ENCODE results near the gene HS3ST3A1.
"Not testable (repeated sequence)": the region's sequence is repeated elsewhere in the genome, so short reads cannot be mapped to it uniquely, and the experiment has no call there.

HS3ST3A1 gene

DNA sequence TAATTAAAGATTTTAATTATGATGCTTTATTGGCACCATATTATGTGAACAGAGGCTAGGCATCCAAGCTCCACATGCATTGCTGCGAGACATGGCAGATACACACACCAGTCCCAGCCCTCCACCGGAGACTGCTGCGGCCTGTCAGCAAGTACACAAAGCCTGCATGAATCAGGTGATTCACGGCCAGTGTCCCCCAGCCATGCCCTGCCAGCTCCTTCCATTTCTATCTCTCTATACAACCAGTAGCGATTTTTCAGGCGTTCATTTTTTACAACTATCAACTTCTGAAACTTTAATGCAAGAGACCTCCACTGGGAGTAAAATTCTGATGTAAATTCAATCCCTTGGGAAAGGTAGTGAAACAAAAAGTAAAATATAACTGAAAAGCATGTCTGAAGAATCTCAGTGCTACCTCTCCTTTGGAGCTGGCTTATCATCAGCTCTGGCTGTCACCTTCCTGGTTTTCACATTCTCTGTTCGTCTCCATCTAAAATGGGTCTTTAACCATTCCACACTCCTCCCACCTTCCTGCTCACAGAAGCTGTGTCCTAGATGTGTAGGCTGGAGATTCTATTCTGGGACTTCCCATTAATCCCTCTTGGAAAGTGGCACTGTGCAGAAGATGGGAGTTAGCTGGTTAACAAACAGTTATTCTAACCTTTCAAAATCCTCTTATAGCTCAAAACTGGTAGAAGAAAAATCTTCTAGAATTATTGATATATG, 32.2 kb downstream of the HS3ST3A1 start:
- DNase-seq: no peak

DNA sequence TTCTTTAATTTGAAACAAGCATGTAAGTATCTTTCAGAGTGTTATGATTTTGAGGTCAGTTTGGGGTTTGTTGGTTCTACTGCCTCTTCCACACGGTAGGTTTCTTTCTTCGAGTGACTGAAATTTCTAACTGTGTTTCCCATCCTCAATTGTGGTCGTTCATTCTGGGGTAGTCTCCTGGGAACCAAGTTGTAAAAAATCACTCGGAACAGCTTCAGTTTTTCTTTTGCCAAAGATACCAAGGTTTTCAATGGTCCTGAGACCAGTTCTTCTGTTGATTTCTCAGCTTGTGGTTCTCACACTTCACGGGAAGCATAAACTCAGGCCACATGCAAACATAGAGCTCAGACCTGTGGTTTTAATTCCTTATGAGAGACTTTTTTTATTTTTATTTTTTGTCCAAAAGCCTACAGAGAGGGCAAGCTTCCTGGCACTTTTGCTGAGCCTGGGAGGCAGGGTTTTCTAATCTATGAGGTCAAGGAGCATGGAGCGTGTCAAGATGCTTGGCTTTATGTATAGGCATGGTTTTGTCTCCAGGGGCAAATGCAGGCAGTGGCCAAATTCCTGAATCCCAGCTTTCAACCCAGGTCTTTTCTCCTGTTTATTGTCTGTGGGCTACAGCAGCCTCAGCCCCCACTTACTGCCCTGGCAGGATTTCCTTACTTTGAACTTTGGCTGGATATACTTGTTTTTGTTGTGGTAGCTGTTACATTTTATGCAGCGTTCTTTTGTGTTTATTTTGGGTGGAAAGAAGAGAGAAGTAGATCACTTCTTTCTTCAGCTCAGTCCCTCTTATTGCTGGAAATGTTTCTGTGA, 32.9 kb downstream of the HS3ST3A1 start:
- no peak for DNase-seq

DNA sequence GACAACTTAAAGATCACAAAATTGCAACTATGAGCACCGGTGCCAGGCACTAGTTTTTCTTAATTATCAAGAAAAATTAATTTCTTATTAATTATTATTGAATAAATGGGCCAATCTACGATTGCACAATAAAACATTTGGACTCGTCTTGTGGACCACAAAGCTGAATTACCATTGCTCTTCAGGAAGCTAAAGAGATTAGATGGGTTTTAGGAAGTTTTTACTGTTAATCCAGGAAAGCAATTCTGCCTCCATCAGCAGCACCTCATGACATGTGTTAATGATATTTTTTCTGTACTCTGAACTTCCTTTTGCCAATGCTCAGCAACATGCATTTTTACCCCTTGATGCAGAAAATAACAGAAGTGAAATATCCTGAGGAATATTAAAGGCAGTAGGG, 37.9 kb downstream of the HS3ST3A1 start:
- no peak for DNase-seq

DNA sequence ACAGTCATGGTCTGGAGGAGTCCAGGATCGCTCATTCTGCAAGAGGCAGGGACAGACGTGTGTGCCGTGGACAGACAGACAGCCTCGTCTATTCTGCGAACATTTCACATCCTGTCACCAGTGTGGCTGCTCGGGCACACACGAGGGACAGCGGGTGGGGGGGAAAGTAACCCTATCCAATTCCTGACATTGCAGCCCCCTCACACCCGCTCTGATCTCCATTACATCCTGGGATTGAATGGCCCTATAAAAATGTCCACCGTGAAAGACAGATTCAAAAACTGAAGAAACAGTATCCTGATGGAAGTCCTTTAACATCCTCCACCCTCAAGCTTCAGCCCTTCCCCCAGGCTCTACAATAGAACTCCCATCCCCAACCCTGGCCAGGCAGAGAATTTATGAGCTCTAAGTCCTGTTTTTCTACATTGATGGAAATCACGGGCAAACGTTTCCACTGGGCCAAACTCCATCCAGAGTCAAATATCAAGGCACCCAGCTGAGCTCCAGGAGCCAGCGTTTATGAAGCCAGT, 39.4 kb downstream of the HS3ST3A1 start:
- no peak for DNase-seq

DNA sequence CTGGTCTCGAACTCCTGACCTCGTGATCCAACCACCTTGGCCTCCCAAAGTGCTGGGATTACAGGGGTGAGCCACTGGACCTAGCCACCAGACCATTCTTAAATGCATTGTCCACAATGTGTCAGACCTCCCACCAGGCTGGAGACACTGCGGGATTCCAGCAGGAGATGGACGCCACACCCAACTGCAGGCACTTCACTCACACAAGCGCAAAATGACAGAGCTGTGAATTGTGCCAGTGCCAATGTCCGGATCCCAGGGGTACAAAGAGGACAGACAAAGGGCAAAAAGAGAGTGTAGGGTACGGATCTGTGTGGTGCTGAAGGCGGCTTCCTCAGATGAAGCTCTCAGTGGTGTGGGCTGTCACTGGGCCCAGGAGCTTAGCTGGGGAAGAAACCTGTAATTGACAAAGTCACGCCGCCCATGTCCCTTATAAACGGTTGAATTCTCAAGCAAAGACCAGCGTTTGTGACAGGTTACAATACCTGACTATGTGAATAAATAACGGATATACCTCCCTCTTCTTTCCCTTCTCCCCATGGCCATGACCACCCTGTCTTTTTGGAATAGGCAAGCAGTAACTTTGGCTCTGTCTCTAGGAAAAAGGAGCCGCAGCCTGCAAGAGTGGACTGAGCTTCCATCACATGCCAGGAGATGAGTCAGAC, 40.0 kb downstream of the HS3ST3A1 start:
- DNase-seq: no peak

DNA sequence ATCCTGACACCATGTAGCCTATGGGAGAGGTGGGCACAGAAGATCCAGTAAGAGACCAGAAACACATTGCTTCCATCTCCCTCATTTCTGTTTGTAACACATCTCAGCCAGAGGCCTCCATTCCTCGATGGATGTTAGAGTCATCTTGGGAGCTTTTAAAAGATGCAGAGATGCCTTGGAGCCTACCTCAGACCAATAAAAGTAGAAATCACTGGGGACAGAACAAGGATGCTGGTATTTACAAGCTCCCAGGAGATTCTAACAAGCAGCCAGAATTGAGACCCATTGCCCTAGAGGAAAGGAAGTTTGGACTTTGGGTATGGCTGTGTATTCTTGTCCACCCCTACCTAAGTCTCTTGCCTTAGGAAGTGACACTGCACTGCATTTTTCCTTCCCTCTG, 40.8 kb downstream of the HS3ST3A1 start:
- DNase-seq: no peak

DNA sequence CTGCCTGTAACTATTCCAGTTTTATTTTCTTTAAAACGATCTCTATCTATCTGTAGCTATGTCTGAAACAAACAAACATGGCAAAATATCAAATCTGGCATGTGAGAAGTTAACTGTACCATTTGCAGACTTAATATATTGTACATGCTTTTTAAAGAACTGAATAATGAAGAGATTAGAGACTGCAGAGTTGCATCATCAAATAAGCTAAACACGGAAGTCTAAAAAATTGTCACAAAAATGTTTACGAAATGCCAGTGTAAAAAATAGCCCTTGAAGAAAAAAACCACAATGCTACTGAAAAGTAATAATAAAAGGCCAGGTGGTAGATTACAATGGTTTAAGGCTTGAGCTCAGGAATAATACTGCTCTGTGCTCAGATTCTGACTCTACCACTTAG, 43.1 kb downstream of the HS3ST3A1 start:
- DNase-seq: no peak

DNA sequence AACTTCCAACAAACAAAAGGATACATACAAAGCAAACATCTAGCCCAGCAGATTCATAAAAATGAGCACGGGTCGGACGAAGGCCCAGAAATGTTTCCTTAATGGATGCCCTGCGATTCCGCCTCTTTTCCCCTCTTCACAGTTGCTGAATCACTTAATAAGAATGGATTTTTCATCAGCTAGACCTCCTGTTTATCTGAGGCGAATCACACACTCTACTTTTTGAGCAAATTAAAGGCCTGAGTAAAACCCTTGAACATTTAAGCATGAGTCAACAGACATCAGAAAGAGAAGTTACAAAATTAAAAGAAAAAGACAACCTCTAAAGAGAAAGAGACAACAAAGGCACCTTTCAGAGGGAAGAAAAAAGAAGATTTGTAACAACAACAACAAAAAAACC, 44.7 kb downstream of the HS3ST3A1 start:
- DNase-seq: no peak

DNA sequence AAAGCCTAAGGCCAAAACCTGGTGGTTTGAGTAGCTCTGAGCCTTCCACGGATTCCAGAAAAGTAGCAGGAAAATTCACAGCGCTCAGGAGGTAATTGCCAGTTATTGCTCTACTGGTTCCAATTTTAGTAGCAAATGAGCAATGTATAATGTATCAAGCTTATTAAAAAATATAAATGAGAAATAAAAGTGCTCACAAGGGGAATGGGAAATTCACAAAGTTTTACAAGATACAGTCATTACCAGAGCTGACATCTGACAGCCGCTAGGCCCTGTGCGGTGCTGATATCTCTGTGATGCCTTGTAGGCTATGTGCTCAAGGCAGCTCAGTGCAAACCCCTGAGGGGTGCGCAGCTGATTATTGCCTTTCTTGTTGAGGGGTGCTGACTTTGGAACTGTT, 47.5 kb downstream of the HS3ST3A1 start:
- DNase-seq: no peak

DNA sequence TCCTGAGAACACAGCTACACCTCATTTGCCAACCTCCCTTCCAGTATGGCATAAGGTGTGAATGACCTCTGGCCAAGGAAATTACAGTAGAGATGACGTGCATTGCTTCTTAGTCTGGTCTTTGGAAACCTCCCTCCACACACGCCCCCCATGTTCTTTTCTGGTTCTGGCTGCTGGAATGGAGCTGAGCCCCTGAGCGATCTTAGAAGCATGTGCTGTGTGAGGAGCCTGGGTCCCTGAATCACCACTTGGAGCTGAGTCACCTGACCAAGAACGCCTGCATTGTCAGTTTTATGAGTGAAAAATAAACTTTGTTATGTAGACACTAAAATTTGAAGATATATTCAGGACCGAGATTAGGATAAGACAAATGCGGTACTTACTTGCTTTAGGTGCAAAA, 51.4 kb downstream of the HS3ST3A1 start:
- no peak for DNase-seq

DNA sequence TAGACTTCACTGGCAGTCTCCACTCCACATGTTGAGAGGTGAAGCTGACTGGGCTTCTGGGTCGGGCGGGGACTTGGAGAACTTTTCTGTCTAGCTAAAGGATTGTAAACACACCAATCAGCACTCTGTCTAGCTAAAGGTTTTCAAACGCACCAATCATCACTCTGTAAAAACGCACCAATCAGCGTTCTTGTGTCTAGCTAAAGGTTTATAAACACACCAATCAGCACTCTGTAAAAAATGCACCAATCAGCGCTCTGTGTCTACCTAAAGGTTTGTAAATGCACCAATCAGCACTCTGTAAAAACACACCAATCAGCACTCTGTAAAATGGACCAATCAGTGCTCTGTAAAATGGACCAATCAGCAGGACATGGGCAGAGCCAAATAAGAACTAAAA, 53.2 kb downstream of the HS3ST3A1 start:
- not testable (repeated sequence) for DNase-seq

DNA sequence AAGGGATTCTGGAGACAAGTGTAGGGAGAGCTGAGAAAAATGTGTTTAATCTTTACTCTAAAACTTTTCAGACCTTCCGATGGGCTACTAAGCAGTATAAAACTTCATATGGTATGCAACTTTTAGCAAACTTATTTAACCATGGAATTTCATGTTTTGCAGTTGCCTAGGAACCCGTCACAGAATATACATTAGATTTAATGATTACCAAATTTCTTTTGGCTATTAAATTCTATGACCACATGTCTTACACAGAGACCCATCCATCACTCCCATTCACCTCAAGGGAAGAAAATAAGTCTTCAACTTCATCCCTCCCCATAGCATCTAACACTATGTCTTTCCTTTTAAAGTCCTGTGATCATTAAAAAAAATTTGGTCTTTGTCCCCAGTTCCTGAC, 54.9 kb downstream of the HS3ST3A1 start:
- DNase-seq: no peak

DNA sequence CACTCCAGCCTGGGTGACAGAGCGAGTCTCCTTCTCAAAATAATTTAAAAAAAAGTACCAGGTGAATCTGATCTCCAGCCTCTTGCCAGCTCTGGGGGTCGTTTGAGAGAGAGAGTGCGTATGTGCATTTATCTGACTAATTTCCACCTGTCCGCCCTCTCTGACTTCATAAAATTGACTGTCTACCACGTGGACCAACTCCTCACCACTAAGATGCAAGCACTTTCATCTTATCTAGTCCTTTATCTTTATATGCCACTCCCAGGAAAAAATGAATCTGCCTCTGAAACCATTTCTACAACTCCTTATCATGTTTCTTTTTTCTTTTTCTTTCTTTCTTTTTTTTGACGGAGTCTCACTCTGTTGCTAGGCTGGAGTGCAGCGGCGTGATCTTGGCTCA, 55.8 kb downstream of the HS3ST3A1 start:
- no peak for DNase-seq

DNA sequence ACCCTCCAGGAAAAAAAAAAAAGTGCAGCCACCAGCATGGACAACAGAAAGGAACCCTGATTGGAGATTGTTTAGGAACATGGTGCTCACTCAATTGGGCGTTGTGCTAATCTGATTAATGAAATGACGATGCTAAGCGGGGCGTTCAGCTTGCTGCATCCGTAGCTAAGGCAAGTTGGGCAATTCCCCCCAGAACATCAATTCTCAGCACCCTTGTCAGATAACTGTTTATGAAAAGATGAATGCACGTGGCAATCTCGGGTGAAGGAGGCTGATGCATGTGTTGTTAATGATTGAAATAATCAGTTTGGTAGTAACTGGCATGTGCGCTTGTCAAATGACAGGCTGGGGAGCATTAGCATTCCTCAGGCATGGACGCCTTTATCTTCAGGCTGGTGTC, 57.0 kb downstream of the HS3ST3A1 start:
- no peak for DNase-seq

DNA sequence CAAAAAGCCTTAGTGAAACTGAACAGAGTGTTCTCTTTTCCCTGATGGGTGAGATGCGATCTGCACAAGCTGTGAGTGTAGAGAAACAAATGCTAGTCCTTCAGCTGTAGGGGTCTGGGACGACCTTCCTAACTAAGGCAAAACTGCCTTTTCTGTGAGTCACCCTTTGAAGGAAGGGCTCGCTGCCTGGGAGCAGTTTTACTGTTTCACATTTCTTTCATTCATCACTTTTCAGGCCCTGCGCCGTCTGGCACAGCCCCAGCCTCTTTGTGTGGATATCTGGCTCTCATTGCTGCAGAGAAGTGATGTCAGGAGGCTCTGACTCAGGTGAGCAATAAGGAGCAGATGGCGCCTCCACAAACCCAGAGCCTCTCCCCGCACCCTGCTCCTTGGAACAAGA, 57.4 kb downstream of the HS3ST3A1 start:
- DNase-seq: no peak

DNA sequence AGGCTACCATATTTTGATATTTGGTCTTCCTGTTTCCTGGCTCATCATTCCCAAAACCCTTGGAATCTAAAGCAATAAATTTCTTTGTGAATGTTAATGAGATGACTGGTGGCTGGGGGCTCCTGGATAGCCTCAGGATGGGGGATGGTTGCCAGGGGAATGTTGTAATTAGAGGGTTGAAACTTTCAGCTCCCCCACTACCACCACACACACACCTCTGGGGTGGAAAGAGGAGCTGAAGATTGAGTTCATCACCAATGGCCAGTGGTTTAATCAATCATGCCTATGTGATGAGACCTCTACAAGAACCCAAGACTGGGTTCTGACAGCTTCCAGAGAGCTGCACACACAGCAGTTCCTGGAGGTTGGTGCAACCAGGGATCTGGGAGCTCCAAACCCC, 59.1 kb downstream of the HS3ST3A1 start:
- DNase-seq: no peak

DNA sequence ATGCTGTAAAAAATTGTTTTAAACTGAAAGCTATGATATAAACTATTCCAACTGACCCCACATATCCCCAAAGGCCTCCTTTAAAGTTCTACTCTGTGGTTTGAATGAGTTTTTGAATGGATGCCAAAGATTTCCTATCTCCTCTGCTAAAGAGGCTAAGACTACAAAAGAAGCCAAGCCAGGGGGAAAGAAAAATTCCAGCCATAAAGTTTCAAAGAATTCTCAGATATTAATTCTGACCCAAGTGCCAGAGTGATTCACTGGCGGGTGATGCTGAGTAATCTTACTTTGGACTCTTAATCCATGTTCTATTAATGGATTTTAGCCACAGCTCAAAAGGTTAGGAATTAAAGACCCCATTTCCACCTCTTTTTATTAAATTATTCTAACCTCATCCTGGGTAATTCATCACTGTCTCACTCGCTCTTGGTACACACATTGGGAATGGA, 60.7 kb downstream of the HS3ST3A1 start:
- DNase-seq: no peak

DNA sequence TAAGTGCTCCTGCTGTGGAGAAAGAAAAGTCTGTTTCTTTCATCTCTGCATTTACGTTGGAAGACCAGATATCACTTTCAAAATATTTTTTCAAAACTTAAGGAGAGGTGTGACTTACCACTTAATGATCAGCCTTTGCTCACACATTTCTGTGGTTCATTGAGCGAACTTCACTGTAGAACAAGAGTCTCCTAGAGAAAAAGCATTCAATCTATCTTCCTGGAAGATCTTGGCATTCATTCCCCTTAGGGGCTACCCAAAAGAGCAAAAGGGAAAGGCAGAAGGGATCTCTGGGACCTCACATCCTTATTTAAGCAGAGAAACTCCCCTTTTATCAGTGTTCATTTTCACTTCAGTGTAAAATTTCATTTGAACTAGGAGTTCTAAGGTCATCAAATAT, 61.2 kb downstream of the HS3ST3A1 start:
- DNase-seq: no peak

DNA sequence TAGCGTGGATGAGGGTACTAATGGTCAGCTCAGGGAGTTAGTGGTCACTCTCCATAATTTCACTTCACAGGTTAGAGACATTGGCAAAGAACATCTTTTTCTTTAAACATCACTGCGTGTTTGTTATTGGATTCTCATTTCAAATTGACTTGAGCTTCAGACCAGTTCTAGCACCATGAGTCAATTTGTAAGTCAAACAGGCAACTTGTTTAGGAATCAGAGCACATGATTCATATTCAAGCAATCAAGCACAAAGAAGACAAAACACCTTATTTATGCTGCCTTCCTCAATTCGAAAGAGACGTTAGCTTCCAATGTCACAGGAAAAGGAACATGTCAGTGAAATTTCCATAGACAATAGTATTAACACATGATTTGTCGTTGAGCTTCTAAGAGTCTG, 62.3 kb downstream of the HS3ST3A1 start:
- DNase-seq: no peak

DNA sequence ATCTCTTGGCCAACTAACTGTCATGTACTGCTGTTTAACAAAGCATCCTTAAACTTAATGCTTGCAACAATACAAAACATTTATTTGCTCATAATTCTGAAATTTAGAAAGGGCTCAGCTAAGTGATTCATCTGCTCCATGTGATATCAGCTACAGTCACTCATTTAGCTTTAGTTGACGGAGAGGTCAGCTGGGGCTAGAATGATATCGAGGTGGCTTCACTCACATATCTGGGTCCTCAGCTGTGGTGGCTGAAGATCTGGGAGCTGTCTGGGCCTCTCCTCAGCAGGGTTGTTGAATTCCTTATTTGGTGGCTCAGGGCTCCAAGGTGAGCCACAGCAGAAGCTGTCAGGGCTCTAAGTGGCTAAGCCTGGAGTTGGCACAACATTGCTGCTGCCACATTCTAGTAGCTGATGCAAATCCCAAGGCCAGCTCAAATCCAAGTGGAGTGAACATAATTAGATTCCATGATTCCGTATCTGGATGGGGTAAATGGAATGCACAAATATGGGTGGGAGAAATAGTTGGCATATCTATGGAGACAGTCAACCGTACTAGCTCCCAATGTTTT, 62.8 kb downstream of the HS3ST3A1 start:
- no peak for DNase-seq

DNA sequence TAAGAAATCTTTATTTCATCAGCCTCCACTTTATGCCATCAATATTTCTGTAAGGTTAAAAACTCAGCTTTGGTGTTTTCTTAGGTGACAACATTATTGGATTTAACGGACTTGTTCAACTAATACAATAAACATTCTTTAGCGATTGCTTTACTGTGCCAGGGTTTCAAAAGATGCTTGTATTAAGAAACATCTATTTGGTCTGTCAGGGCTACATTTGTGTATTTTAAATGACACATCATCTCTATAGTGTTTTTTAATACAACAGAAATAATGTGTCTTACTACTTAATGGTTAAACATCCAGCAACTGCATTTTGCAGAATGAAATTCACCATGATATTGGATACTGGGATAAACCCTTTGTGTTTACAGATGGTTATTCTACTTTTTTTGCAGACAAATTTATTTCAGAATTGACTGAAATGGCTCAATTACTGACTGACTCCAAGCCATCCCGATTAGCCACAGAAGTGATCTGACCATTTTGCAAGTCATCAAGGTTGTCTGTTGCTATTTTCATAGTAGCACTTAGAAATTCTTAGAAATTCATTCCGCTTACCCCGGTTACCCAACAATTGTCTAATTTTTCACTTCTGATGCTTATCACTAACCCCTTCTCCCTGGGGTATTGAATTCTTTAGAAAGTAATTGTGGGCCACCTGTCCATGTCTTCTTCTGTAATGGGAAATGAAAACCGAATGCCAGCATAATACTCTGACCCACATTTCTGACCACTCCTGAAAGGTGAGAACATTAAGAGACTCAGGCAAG, 63.7 kb downstream of the HS3ST3A1 start:
- DNase-seq: no peak

DNA sequence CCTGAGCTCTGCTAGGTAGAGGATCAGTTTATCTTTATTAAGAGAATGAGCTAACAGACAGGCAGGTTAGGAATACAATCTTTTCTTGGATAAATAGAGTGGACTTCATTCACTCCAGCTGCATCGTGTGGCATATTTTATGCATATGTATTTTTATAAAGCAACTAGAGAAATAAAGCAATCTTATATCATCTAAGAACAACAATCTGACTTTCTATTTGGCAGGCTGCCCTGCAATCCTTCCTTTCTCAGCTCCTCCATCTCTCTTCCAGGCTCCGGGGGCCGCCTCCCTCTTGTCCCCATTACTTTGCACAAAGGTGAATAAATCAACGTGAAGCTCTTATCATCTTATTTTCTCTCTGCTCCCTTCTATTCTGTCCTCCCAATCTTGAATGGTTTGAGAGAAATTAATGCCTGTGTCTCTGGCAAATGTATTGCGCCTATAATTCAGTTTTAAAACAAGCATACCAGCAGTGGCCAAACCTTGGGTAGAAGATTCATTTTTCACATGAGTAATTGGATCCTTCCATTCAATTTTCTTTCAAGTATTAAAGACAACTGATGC, 64.5 kb downstream of the HS3ST3A1 start:
- DNase-seq: no peak

Data from activated effector memory CD4-positive, alpha-beta T cell treated with Interleukin-2 at 50 U/mL for 16 hours (primary cell).